ENCODE measurements around the gene VEPH1. TPM values are rescaled to one million over a fixed set of nuclear protein-coding genes. Genes with fewer than 3 reads are reported as not detected.

Gene VEPH1
- total RNA-seq, 1 experiment from 2014 or later: 27.3 TPM

DNA sequence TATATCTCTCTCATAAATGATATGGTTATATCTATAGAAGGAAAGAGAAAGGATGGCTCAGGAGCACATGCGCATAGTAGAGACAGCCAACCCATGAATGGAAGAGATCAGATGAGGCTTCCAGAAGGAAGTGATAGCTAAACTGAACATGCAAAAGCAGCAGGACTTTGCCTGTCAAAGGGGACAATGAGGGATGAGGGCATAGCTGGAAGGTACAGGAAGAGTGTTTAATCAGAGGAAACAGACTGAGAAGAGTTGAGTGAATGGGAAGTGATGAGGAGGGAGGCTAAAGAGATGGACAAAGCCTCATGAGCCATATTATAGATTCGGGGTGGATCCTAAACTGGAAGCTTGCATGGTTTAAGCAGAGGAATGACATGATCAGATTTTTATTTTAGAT lies 26.5 kb upstream of the VEPH1 start:
- no peak overlapping the region for H3K4me2 ChIP-seq (ENCODE audit: low read length)
- DNase-seq (no peak), ATAC-seq (no peak)
- CTCF ChIA-PET: no interaction called here
- H3K9ac ChIP-seq (ENCODE audit: low read length): no peak overlapping the region
- H3K27me3 ChIP-seq (ENCODE audit: low read length): no peaks in the 10 kb centered on the region
- no peaks in the 10 kb centered on the region for H3K9me2 ChIP-seq (replicated peaks; ENCODE audit: low read length)
- H4K20me1 ChIP-seq (ENCODE audit: low read length): no peaks in the 10 kb centered on the region
- H2AFZ ChIP-seq (ENCODE audit: low read length): no peak overlapping the region
- H3K27ac ChIP-seq (ENCODE audit: low read length): no peak overlapping the region
- intact Hi-C loops (cut with micrococcal nuclease): loop anchor here (10.0 kb wide), 1 partner anchor 1005 kb away; no protein-coding TSS in a partner anchor
- peaks cover 18% of the 10 kb centered on the region; the same call in 1 of the 2 replicates for H3K79me2 ChIP-seq (ENCODE audit: low read length)
- H3K36me3 ChIP-seq (ENCODE audit: low read depth, low read length): no peaks in the 10 kb centered on the region
- no TSS peak for BruUV-seq (replicated peaks)
- H3K4me3 ChIP-seq (ENCODE audit: low read length): no peak overlapping the region
- TF ChIP-seq EZH2 (IDR thresholded peaks at IDR 0.05; ENCODE audit: low read length, unreplicated experiment) (no peak), EZH2phosphoT487 (IDR thresholded peaks at IDR 0.05; ENCODE audit: borderline replicate concordance, low read length) (no peak)
- TF ChIP-seq, protein P1, sequence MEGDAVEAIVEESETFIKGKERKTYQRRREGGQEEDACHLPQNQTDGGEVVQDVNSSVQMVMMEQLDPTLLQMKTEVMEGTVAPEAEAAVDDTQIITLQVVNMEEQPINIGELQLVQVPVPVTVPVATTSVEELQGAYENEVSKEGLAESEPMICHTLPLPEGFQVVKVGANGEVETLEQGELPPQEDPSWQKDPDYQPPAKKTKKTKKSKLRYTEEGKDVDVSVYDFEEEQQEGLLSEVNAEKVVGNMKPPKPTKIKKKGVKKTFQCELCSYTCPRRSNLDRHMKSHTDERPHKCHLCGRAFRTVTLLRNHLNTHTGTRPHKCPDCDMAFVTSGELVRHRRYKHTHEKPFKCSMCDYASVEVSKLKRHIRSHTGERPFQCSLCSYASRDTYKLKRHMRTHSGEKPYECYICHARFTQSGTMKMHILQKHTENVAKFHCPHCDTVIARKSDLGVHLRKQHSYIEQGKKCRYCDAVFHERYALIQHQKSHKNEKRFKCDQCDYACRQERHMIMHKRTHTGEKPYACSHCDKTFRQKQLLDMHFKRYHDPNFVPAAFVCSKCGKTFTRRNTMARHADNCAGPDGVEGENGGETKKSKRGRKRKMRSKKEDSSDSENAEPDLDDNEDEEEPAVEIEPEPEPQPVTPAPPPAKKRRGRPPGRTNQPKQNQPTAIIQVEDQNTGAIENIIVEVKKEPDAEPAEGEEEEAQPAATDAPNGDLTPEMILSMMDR (conservative IDR thresholded peaks at IDR 0.05; ENCODE audit: low read depth, low read length): no peak
- no peaks in the 10 kb centered on the region for H3K9me3 ChIP-seq (ENCODE audit: low read length)
- POLR2A ChIA-PET (ENCODE audit: unreplicated experiment): no interaction called here
- H3F3A ChIP-seq (ENCODE audit: low read length, unreplicated experiment): no peaks in the 10 kb centered on the region
- peaks cover 62% of the 10 kb centered on the region for H3K4me1 ChIP-seq (ENCODE audit: insufficient read depth, low read length)

DNA sequence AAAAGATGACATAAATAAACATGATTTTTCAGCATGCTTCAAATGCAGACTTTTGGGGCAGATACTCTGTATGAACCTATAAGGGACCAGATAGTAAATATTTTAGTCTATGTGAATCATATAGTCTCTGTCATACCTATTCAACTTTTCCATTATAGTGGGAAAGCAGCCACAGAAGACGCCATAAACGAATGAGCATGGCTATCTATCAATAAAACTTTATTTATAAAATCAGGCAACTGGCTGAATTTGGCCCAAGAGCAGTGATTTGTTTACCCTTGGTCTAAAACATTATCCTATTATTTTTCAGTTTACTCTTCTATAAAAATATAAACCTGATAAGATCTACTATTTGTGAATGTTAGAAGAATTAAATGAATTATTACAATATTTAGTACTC lies 25.9 kb upstream of the VEPH1 start:
- TF ChIP-seq EZH2 (IDR thresholded peaks at IDR 0.05; ENCODE audit: low read length, unreplicated experiment) (no peak), EZH2phosphoT487 (IDR thresholded peaks at IDR 0.05; ENCODE audit: borderline replicate concordance, low read length) (no peak)
- TF ChIP-seq, protein P1 (conservative IDR thresholded peaks at IDR 0.05; ENCODE audit: low read depth, low read length): no peak
- ChIA-PET CTCF (no interaction called here), POLR2A (ENCODE audit: unreplicated experiment) (no interaction called here)
- no peak overlapping the region for H3K9ac ChIP-seq (ENCODE audit: low read length)
- no peak overlapping the region for H2AFZ ChIP-seq (ENCODE audit: low read length)
- H3K4me1 ChIP-seq (ENCODE audit: insufficient read depth, low read length): peaks cover 60% of the 10 kb centered on the region
- DNase-seq (no peak), ATAC-seq (no peak)
- H3K4me2 ChIP-seq (ENCODE audit: low read length): no peak overlapping the region
- BruUV-seq (replicated peaks): no TSS peak
- no peak overlapping the region for H3K4me3 ChIP-seq (ENCODE audit: low read length)
- H3K9me2 ChIP-seq (replicated peaks; ENCODE audit: low read length): no peaks in the 10 kb centered on the region
- intact Hi-C loops (cut with micrococcal nuclease): no loop called here
- H4K20me1 ChIP-seq (ENCODE audit: low read length): no peaks in the 10 kb centered on the region
- H3F3A ChIP-seq (ENCODE audit: low read length, unreplicated experiment): no peaks in the 10 kb centered on the region
- peaks cover 18% of the 10 kb centered on the region; the same call in 1 of the 2 replicates for H3K79me2 ChIP-seq (ENCODE audit: low read length)
- H3K27me3 ChIP-seq (ENCODE audit: low read length): no peaks in the 10 kb centered on the region
- no peaks in the 10 kb centered on the region for H3K9me3 ChIP-seq (ENCODE audit: low read length)
- H3K27ac ChIP-seq (ENCODE audit: low read length): no peak overlapping the region
- H3K36me3 ChIP-seq (ENCODE audit: low read depth, low read length): no peaks in the 10 kb centered on the region

DNA sequence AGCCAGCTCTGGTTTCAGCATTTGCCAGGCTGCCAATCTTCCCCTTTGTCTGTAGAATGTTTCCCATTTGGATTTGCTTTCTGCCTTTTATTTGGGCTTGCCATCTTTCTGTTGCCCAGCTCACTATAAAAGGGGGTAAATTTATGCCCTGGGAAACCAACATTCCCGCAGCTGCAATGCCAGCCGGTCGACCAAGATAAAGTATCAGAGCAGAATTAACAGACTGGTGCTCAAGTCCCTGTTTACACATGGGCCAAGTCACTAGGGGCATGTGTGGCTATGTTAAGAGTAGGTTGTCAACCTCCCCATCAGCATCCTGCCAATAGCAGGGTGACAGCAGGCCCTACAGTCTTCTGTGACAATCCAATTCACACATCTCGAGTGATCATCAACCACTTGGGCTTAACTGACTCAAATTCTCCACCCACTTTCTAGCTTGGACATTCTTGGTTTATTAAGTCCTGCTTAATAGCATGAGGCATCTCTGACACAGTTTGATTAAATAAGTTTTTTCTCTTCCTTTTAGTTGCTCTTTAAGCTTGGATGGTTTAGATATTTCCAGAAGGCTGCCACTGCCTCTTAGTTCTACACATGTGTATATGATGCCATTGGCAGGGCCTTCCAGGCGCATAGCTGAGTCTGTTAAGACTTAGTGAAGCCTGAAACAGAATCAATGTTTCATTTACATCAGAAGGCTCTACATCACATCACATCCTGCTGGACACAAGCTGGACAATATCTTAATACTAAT lies 24.1 kb upstream of the VEPH1 start:
- H2AFZ ChIP-seq (ENCODE audit: low read length): no peak overlapping the region
- H3K4me2 ChIP-seq (ENCODE audit: low read length): peak overlapping the region; percentile 23; the same call in 1 of the 2 replicates
- TF ChIP-seq, protein P1 (conservative IDR thresholded peaks at IDR 0.05; ENCODE audit: low read depth, low read length): no peak
- TF ChIP-seq EZH2 (IDR thresholded peaks at IDR 0.05; ENCODE audit: low read length, unreplicated experiment) (no peak), EZH2phosphoT487 (IDR thresholded peaks at IDR 0.05; ENCODE audit: borderline replicate concordance, low read length) (no peak)
- H3K9me3 ChIP-seq (ENCODE audit: low read length): no peaks in the 10 kb centered on the region
- no peak overlapping the region for H3K4me3 ChIP-seq (ENCODE audit: low read length)
- H3K27ac ChIP-seq (ENCODE audit: low read length): peak overlapping the region; percentile 8; the same call in 1 of the 2 replicates
- no peaks in the 10 kb centered on the region for H3K36me3 ChIP-seq (ENCODE audit: low read depth, low read length)
- H3K27me3 ChIP-seq (ENCODE audit: low read length): no peaks in the 10 kb centered on the region
- H3F3A ChIP-seq (ENCODE audit: low read length, unreplicated experiment): no peaks in the 10 kb centered on the region
- DNase-seq: no peak
- intact Hi-C loops (cut with micrococcal nuclease): no loop called here
- no peaks in the 10 kb centered on the region for H4K20me1 ChIP-seq (ENCODE audit: low read length)
- CTCF ChIA-PET: no interaction called here
- H3K9ac ChIP-seq (ENCODE audit: low read length): no peak overlapping the region
- H3K79me2 ChIP-seq (ENCODE audit: low read length): peaks cover 18% of the 10 kb centered on the region; the same call in 1 of the 2 replicates
- POLR2A ChIA-PET (ENCODE audit: unreplicated experiment): interaction anchor here (0.5 to 1.0 kb wide), 2 partner anchors 28 to 366 kb away, joined by 3 to 5 read pairs; no protein-coding TSS in a partner anchor
- peak; percentile 8 for ATAC-seq
- peaks cover 43% of the 10 kb centered on the region for H3K4me1 ChIP-seq (ENCODE audit: insufficient read depth, low read length)
- H3K9me2 ChIP-seq (replicated peaks; ENCODE audit: low read length): no peaks in the 10 kb centered on the region
- no TSS peak for BruUV-seq (replicated peaks)

All from PC-3 (cell line).